GM21786 (cell line): ENCODE data around the gene THRAP3.
A peak's percentile ranks its signal among the peaks of the same experiment; 100 is the strongest.

Experiments used
- ATAC-seq: cut with Tn5 transposase; IDR thresholded peaks from one replicate; pipeline ENCODE4 v1.9.1; 2021; ENCODE audit not compliant: unreplicated experiment

Gene THRAP3

GRCh38 chr1:36322786-36323635 is 98.8 kb downstream of the THRAP3 start:
- ATAC-seq: no peak

DNA sequence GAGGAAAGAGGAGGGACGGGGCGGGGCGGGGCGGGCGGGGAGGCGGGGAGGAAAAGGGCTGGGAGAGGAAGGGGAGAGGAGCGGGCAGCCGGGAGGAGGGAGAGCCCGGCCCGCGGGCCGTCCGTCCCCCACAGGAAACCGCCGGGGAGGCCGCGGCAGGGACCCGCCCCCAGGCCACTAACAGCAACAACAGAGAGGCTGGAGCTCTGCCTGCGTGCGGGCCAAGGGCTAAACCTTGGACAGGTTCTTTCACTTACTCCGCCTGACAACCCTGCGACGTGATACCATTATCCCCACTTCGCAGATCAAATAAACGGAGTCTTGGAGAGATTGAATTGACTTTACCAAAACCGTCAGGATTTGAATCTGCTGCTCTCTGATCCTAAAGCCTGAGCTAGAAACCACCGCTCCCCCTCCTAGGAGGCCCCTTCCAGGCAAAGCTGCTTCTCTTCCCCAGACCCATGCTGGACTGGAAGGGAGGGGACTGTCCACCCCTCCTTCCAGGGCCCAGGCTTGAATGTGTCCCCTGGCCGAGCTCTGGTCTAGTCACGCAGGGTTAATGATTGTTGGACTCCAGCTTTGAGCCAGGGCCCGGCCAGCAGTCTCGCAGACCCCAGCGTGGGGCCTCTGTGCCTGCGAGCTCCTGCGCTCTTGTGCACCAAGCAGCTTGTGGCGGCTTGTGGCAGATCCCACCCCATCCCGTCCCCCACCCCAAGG is 99.6 kb downstream of the THRAP3 start, which contains the start of gene EVA1B:
EVA1B (minus strand) TSS at position 10 of the 717 bp plus-strand sequence. CDS start 608 bp downstream, outside the sequence.
- no peak for ATAC-seq

- no peak for ATAC-seq
These were observed 100.1 kb downstream of the THRAP3 start for GRCh38 chr1:36324353-36324703.

DNA sequence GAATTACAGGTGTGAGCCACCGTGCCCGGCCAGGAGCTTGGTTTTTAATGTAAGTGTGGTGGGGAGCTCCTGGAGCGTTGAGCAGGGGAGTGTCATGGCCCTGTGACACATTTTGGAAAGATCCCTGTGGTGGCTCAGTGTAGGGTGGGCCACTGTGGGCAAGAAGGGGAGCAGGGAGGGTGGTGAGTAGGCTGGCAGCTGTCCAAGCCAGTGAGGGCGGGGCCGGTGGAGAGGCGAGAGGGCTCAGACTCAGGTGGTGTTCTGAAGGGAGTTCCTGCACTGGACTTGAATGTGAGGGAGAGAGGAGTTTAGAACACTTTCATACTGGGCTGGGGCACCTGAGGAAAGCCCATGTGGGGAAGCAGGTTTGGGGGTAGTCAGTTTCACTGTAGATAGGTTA is 102.3 kb downstream of the THRAP3 start:
- no peak for ATAC-seq

GRCh38 chr1:36327421-36328087 is 103.3 kb downstream of the THRAP3 start:
- no peak for ATAC-seq

GRCh38 chr1:36328088-36328480 is 103.8 kb downstream of the THRAP3 start:
- no peak for ATAC-seq

- no peak for ATAC-seq
These were observed 104.5 kb downstream of the THRAP3 start for GRCh38 chr1:36328713-36329112.

DNA sequence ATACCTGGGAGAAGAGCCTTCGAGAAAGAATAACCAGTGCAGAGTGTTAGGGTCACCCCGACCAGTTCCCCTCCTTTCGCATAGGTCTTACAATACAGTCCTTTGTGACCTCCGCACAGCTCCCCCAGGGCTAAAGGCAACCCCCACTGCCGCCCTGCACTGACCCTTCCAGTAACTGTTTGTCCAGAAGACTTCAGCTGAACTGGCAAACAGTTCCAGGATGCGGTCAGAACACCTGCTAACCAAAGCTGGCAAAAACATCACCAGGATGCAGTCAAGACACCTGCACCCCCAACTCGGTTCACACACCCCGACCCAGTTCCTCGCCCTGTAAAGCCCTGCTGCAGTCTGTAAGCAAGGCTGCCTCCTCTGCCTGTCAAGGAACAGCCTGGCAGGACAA is 105.6 kb downstream of the THRAP3 start:
- no peak for ATAC-seq

GRCh38 chr1:36330940-36331339 is 106.7 kb downstream of the THRAP3 start:
- ATAC-seq: no peak

GRCh38 chr1:36337830-36338229 is 113.6 kb downstream of the THRAP3 start:
- no peak for ATAC-seq

- no peak for ATAC-seq
These were observed 115.0 kb downstream of the THRAP3 start for GRCh38 chr1:36339215-36339614.

DNA sequence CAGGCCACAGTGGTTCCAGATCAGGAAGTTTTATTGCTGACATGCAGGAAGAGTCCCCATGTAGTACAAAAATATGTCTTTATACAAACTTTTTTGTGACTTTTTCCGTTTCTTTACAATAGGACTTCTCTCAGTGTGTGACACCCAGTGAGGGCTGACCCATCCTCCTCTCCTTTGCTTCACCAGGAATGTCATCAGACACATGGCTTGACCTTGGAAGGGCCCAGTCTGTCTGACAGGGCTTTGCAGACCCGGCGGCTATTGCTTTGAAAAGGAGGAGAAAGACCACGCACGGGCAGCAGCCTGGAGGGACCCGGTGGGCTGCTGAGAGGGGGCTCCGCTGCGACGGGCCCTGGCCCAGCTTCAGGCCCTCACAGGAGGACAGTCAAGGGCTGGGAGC is 115.4 kb downstream of the THRAP3 start:
- no peak for ATAC-seq

GRCh38 chr1:36341626-36342320 is 117.5 kb downstream of the THRAP3 start:
- ATAC-seq: no peak

GRCh38 chr1:36342426-36343185 is 118.4 kb downstream of the THRAP3 start:
- ATAC-seq: no peak

DNA sequence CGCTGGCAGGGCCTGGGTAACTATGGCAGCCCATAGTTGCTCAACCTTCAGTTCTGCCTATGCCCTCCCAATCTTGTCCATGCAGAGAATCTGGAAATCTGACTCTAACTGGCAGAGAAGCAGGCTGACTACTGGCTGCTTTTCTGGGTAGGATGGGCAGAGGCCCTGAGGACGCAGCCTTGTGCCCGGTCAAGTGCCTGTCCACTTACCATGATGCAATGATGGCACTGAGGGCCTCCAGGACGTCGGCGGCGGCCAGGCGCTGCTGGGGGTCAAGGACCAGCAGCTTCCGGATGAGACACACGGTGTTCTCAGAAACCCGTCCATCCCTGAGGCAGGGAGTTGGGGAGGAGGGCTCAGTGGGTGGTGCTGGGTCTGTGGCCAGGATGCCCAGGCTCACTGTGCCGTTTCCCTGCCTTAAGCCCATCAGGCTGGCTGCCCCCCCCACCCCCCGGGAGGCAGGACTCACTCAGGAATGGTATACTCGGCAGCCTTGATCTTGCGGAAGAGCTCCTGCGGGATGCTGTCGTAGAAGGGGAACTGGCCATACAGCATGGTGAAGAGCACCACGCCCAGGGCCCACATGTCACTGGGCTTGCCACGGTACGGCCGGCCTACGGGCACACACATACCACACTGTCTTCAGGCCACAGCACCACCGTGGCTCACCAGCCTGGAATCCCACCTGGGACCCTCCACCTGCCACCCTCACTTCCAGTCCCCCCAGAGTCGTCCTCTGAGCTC is 119.6 kb downstream of the THRAP3 start:
- no peak for ATAC-seq

DNA sequence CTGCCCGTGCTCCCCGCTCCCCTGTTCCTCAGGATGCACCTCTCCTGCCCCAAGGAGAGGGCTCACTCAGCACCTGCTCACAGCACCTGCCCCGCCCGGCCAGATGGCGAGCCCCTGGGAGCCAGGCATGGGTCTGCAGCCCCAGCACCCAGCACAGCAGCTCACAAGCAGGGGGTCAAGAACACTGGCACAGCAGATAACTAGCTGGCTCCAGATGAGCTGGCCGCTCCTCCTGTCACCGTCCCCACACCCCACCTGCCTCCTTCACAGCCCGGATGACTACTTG is 120.1 kb downstream of the THRAP3 start:
- ATAC-seq: no peak

- ATAC-seq: no peak
These were observed 121.1 kb downstream of the THRAP3 start for GRCh38 chr1:36345353-36345752.

- ATAC-seq: no peak
These were observed 122.6 kb downstream of the THRAP3 start for GRCh38 chr1:36346741-36347370.

DNA sequence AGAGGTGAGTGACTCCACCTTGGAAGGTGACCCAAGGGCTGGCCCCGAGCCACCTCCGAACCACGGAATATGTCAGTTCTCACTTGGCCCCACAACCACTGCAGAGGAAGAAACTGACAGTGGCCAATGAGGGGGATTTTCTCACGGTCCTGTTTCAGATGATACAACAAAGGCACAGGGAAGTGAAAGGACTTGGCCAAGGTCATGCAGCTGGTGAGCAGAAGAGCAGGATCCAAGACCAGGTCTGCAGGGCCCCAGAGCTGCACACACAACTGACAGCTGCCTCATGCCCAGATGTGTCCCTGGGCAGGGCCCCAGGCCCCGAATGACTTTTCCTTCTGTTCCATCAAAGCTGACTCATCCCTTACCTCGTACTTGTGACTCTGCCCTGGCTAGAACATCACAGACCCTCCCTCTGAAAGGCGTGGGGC is 125.0 kb downstream of the THRAP3 start:
- ATAC-seq: peak; percentile 70
